ENCODE measurements around the gene SLC18B1. TPM values are rescaled to one million over a fixed set of nuclear protein-coding genes. Genes with fewer than 3 reads are reported as not detected.
A peak's percentile ranks its signal among the peaks of the same experiment; 100 is the strongest.
"Not testable (repeated sequence)": the region's sequence is repeated elsewhere in the genome, so short reads cannot be mapped to it uniquely, and the experiment has no call there.

Gene SLC18B1
- polyA plus RNA-seq, 2 of the 4 experiments (the other 2 are of a cell fraction), result 4.5 to 17.4 TPM

DNA sequence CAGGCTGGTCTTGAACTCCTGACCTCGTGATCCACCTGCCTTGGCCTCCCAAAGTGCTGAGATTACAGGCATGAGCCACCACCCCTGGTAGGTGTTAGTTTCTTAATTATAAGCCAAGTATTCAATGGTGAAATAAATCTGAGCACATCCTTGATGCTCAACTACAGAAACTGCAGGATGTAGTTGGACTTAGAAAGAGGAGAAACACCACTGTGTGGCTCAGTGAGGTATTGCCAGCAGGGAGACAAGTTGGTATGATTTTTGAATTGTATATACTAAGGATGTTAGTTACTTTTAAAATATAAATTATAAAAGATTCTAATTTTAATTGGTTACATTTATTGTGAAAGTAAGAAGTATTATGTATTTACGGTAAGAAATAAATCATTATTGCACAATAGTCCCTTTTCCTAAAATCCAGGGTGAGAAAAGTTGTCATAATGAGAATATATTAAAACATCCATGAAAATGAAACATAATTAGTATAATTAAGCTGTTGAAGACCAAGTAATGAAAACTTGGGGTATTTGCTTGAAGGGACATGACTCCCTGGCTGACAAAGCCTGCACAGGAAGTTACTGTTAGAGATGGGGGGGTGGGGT is 17.6 kb downstream of the SLC18B1 start:
- DNase-seq (ENCODE audit: low read depth in 1 of 2, low spot score in 1 of 2), result peak in 1 of 2 experiments; percentile 22
- WGBS (ENCODE audit: missing lambda C conversion rate), result 84% methylated on average over 2 of the region's 2 CpGs
- no peaks in the 10 kb centered on the region for H3K9me3 ChIP-seq
- H3K4me2 ChIP-seq, result no peak overlapping the region
- ChIA-PET CTCF (interaction anchor here (0.6 to 4.4 kb wide), 3 partner anchors 60 to 250 kb away, joined by 4 to 22 read pairs (median 5); no protein-coding TSS in a partner anchor), POLR2A (no interaction called here)
- ATAC-seq, result 0 out of 6 replicates have a peak, but pooled peaks of 1 of the 2 experiments have one; percentile 56
- FAIRE-seq, result no peak
- no peak overlapping the region for H3K27ac ChIP-seq
- TF ChIP-seq PBX3 (IDR thresholded peaks at IDR 0.05), result no peak
- TF ChIP-seq RAD21 (conservative IDR thresholded peaks at IDR 0.05 in 1 of 2, IDR thresholded peaks at IDR 0.05 in 1 of 2), result peak; percentile 18 to 33; a peak in 3 of 5 replicates
- H3K4me1 ChIP-seq, result no peaks in the 10 kb centered on the region
- H3K4me3 ChIP-seq, result no peak overlapping the region

DNA sequence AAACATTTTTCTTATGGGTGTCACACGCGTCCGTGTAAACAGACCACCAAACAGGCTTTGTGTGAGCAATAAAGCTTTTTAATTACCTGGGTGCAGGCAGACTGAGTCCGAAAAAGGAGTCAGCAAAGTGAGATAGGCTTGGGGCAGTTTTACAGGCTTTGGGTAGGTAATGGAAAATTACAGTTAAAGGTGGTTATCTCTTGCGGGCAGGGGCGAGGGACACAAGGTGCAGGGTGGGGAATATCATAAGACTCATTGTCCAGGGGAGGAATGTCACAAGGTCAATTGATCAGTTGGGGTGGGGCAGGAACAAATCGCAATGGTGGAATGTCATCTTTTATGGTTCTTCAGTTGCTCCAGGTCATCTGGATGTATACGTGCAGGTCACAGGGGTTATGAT is 20.6 kb downstream of the SLC18B1 start:
- POLR2A ChIA-PET; H3K9me3 ChIP-seq; DNase-seq (ENCODE audit: low read depth in 1 of 2, low spot score in 1 of 2); H3K4me2 ChIP-seq; H3K4me1 ChIP-seq; H3K27ac ChIP-seq; CTCF ChIA-PET; H3K4me3 ChIP-seq; FAIRE-seq; ATAC-seq: not testable (repeated sequence)
- 92% methylated on average over 8 of the region's 8 CpGs for WGBS (ENCODE audit: missing lambda C conversion rate)

DNA sequence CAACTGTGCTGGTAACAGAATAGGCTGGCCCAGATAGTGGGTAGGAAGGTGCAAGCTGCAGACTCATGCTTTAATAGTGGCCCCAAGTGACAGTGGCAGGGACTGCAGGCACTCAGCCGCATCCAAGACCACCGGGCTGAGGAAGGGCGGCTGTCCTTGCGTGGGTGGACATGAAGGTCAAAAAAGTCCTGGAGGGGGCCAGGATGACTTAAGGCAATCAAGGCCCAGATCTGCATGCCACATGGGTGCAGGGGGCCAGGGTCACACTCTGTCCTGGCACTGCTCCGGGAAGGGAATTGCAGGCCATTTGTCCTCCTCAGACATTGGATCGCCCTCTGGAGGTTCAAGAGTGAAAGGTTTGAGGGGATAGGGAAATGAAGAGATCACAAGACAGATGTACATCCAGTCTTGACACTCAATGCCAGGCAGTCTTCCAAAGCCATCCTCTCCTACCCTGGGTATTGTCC is 30.4 kb downstream of the SLC18B1 start:
- POLR2A ChIA-PET, result no interaction called here
- Histone ChIP-seq H3K9me3 (no peaks in the 10 kb centered on the region), H3K4me2 (no peak overlapping the region; the same call in 2 of the 3 replicates), H3K27ac (no peak overlapping the region), H3K4me1 (peaks cover 16% of the 10 kb centered on the region), H3K4me3 (no peak overlapping the region)
- CTCF ChIA-PET, result interaction anchor here (0.9 to 1.0 kb wide), 2 partner anchors 11 to 99 kb away, joined by 3 to 4 read pairs; no protein-coding TSS in a partner anchor
- DNase-seq (ENCODE audit: low read depth in 1 of 2, low spot score in 1 of 2), result peak; percentile 10 to 52
- no peak for TF ChIP-seq JUNB (IDR thresholded peaks at IDR 0.05)
- peak; percentile 60 for TF ChIP-seq SMC3 (IDR thresholded peaks at IDR 0.05)
- TF ChIP-seq KDM5A (IDR thresholded peaks at IDR 0.05), result no peak
- peak; percentile 55 for TF ChIP-seq CTCF (IDR thresholded peaks at IDR 0.05)
- TF ChIP-seq SREBF2 (IDR thresholded peaks at IDR 0.05), result no peak
- no peak for TF ChIP-seq PBX3 (IDR thresholded peaks at IDR 0.05)
- no peak for TF ChIP-seq ZFP36 (IDR thresholded peaks at IDR 0.05; ENCODE audit: borderline replicate concordance, partially characterized antibody)
- no peak for TF ChIP-seq EHMT2 (IDR thresholded peaks at IDR 0.05; ENCODE audit: low read depth)
- TF ChIP-seq RAD21 (conservative IDR thresholded peaks at IDR 0.05 in 1 of 2, IDR thresholded peaks at IDR 0.05 in 1 of 2), result peak; percentile 48 to 64
- no peak for TF ChIP-seq JUN (IDR thresholded peaks at IDR 0.05)
- no peak for TF ChIP-seq POLR2A (IDR thresholded peaks at IDR 0.05; ENCODE audit: low read length)
- FAIRE-seq, result no peak
- 42% methylated on average over 6 of the region's 6 CpGs for WGBS (ENCODE audit: missing lambda C conversion rate)
- ATAC-seq, result peak; percentile 78 to 97; a peak in 5 of 6 replicates

GRCh38 chr6:132765560-132765959 is 32.9 kb downstream of the SLC18B1 start:
- Histone ChIP-seq H3K4me3 (no peak overlapping the region), H3K27ac (no peak overlapping the region), H3K9me3 (no peaks in the 10 kb centered on the region), H3K4me1 (peaks cover 16% of the 10 kb centered on the region), H3K4me2 (no peak overlapping the region)
- FAIRE-seq, result no peak
- no peak for ATAC-seq
- ChIA-PET POLR2A (no interaction called here), CTCF (interaction anchor here (1.3 kb wide), 1 partner anchor 50 kb away, joined by 3 read pairs; no protein-coding TSS in a partner anchor)
- DNase-seq (ENCODE audit: low read depth in 1 of 2, low spot score in 1 of 2), result no peak
- 94% methylated on average over 1 of the region's 1 CpG for WGBS (ENCODE audit: missing lambda C conversion rate)
- no peak for TF ChIP-seq HDAC2 (IDR thresholded peaks at IDR 0.05)
- TF ChIP-seq CBX2 (IDR thresholded peaks at IDR 0.05; ENCODE audit: borderline replicate concordance, low read depth), result no peak
- TF ChIP-seq RARB (CRISPR knock-in tag; IDR thresholded peaks at IDR 0.05), result no peak
- no peak for TF ChIP-seq ELK1 (IDR thresholded peaks at IDR 0.05; ENCODE audit: low read depth, low read length)
- TF ChIP-seq GATA3 (IDR thresholded peaks at IDR 0.05; ENCODE audit: borderline replicate concordance), result no peak
- TF ChIP-seq RAD21 (conservative IDR thresholded peaks at IDR 0.05 in 1 of 2, IDR thresholded peaks at IDR 0.05 in 1 of 2), result no peak
- TF ChIP-seq JUNB (IDR thresholded peaks at IDR 0.05), result no peak
- TF ChIP-seq, protein P1, sequence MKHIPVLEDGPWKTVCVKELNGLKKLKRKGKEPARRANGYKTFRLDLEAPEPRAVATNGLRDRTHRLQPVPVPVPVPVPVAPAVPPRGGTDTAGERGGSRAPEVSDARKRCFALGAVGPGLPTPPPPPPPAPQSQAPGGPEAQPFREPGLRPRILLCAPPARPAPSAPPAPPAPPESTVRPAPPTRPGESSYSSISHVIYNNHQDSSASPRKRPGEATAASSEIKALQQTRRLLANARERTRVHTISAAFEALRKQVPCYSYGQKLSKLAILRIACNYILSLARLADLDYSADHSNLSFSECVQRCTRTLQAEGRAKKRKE (CRISPR knock-in tag; IDR thresholded peaks at IDR 0.05; ENCODE audit: low read depth), result no peak

All from A549 (cell line).